GM12892 (cell line): Measurements from ENCODE around the gene RFPL1.
"Not testable (repeated sequence)": the region's sequence is repeated elsewhere in the genome, so short reads cannot be mapped to it uniquely, and the experiment has no call there.

Experiments
- DNase-seq: peaks from one replicate; pipeline ENCODE4 v3.0.0; 2011; ENCODE audit not compliant: insufficient read length
- FAIRE-seq: peaks from 2 replicates; lab custom pipeline; 2011; peaks lifted over from hg19 to GRCh38; lab: Jason Lieb, UNC
- POLR2A ChIP-seq: IDR thresholded peaks from 2 replicates; pipeline ENCODE4 v1.6.1; 2011; ENCODE audit warnings: low read depth, low read length, control low read depth
- POLR2AphosphoS5 ChIP-seq: IDR thresholded peaks from 2 replicates; pipeline ENCODE4 v1.6.1; 2011; ENCODE audit warnings: low read depth, low read length, control low read depth
- TAF1 ChIP-seq: IDR thresholded peaks from 2 replicates; pipeline ENCODE4 v1.6.1; 2011; ENCODE audit warnings: low read depth, mild to moderate bottlenecking, control low read depth, low read length, borderline replicate concordance

RFPL1 gene

DNA sequence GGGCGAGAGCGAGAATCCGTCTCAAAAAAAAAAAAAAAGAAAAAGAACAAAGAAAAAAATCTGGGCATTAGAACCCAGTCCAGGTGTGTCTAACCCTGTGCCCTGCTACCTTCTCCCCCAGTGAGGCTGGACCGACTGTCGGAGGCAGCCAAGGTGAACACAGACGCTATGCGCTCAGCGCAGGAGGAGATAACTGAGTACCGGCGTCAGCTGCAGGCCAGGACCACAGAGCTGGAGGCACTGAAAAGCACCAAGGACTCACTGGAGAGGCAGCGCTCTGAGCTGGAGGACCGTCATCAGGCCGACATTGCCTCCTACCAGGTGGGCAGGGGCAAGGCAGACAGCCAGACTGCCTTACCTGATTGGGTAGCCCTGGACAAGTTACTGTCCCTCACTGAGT, 44.9 kb downstream of the RFPL1 start:
- no peak for TF ChIP-seq TAF1
- no peak for TF ChIP-seq POLR2AphosphoS5
- no peak for TF ChIP-seq POLR2A
- FAIRE-seq = no peak
- DNase-seq = no peak

DNA sequence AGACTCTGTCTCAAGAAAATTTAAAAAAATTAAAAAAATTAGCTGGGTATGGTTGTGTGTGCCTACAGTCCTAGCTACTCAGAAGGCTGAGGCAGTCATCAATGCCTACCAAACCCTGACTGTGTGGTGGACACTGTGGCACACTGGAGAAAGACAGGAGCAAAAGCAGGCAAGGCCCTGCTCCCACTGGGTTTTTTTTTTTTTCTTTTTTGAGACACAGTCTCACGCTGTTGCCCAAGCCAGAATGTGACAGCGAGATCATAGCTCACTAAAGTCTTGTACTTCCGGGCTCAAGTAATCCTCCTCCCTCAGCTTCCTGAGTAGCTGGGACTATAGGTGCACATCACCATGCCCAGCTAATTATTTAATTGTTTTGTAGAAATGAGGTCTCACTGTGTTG, 46.3 kb downstream of the RFPL1 start:
- DNase-seq (no peak), FAIRE-seq (no peak)
- TF ChIP-seq POLR2AphosphoS5 (no peak), POLR2A (no peak), TAF1 (no peak)

DNA sequence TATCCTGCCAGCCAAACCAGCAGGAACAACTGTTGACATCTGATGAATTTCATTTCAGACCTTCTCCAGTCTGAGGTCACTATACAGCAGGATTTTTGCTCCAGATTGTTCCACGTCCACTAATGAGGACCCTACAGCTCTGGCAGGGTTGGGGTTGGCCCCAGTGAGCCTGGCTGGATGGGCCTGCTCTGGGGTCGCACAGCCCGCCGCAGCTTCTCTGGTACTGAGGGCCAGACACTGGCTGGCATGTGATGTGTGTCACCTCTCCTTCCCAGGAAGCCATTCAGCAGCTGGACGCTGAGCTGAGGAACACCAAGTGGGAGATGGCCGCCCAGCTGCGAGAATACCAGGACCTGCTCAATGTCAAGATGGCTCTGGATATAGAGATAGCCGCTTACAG, 47.1 kb downstream of the RFPL1 start:
- TF ChIP-seq POLR2AphosphoS5 (no peak), POLR2A (no peak), TAF1 (no peak)
- FAIRE-seq (no peak), DNase-seq (no peak)

DNA sequence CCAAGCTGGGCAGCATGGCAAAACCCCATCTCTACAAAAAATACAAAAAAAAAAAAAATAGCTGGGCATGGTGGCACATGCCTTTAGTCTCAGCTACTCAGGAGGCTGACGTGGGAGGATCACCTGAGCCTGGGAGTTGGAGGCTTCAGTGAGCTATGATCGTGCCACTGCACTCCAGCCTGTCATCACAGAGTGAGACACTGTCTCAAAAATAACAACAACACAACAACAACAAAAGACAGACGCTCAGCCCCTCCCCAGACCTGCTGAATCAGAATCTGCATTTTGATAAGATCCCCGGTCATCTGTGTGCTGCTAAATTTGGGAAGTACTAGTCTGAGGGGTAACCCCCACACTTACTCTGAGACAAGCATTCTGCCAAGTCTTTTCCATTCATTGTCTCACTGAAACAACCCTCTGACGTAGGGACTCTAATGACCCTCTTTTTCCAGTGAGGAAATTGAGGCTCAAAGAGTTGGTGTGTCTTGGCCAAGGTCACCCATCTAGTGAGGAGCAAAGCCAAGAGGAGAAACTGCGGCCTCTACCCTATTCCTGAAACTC, 49.1 kb downstream of the RFPL1 start:
- DNase-seq = no peak
- TF ChIP-seq POLR2AphosphoS5 (no peak), TAF1 (no peak), POLR2A (no peak)
- FAIRE-seq = no peak

DNA sequence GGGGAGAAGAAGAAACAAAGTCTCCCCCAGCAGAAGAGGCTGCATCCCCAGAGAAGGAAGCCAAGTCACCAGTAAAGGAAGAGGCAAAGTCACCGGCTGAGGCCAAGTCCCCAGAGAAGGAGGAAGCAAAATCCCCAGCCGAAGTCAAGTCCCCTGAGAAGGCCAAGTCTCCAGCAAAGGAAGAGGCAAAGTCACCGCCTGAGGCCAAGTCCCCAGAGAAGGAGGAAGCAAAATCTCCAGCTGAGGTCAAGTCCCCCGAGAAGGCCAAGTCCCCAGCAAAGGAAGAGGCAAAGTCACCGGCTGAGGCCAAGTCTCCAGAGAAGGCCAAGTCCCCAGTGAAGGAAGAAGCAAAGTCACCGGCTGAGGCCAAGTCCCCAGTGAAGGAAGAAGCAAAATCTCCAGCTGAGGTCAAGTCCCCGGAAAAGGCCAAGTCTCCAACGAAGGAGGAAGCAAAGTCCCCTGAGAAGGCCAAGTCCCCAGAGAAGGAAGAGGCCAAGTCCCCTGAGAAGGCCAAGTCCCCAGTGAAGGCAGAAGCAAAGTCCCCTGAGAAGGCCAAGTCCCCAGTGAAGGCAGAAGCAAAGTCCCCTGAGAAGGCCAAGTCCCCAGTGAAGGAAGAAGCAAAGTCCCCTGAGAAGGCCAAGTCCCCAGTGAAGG, 50.9 kb downstream of the RFPL1 start:
- FAIRE-seq = peak; percentile 42
- not testable (repeated sequence) for DNase-seq

DNA sequence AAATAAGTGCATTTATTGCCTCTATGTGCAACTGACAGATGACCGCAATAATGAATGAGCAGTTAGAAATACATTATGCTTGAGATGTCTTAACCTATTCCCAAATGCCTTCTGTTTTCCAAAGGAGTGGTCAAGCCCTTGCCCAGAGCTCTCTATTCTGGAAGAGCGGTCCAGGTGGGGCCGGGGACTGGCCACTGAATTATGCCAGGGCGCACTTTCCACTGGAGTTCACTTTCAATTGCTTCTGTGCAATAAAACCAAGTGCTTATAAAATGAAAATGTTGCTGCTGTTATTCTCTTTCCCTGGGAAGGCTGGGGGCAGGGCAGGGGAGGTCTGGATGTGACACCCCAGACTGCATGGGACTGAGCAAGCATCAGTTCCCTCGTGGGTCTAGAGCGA, 52.6 kb downstream of the RFPL1 start:
- DNase-seq (no peak), FAIRE-seq (no peak)
- TF ChIP-seq TAF1 (no peak), POLR2AphosphoS5 (no peak), POLR2A (no peak)
